H9 (cell line): ENCODE results near the gene CCDC192. TPM values are rescaled to one million over a fixed set of nuclear protein-coding genes. Genes with fewer than 3 reads are reported as not detected.

Experiments
- DNase-seq: peaks from one replicate; pipeline ENCODE4 v3.0.0-alpha.2; 2017
- H2AFZ ChIP-seq: one replicate; pipeline ENCODE4 v1.6.1; 2013; ENCODE audit warnings: mild to moderate bottlenecking, low read length, control low read depth, moderate library complexity
- H2AK5ac ChIP-seq: 2 replicates; pipeline ENCODE4 v1.6.1; 2013; ENCODE audit warnings: low read length, control low read depth, mixed read lengths; ENCODE audit not compliant: insufficient read length
- H2BK120ac ChIP-seq: one replicate; pipeline ENCODE4 v1.6.1; 2013; ENCODE audit warnings: low read depth, mild to moderate bottlenecking, low read length, control low read depth, inconsistent platforms; ENCODE audit not compliant: poor library complexity, severe bottlenecking
- H2BK12ac ChIP-seq: 2 replicates; pipeline ENCODE4 v1.6.1; 2013; ENCODE audit warnings: low read length, control low read depth, mixed read lengths, low read depth; ENCODE audit not compliant: insufficient read length
- H2BK15ac ChIP-seq: 2 replicates; pipeline ENCODE4 v1.6.1; 2013; ENCODE audit warnings: low read depth, low read length, control low read depth
- H2BK20ac ChIP-seq: one replicate; pipeline ENCODE4 v1.6.1; 2013; ENCODE audit warnings: low read depth, mild to moderate bottlenecking, low read length, control low read depth, inconsistent platforms; ENCODE audit not compliant: poor library complexity, severe bottlenecking
- H2BK5ac ChIP-seq: 2 replicates; pipeline ENCODE4 v1.6.1; 2013; ENCODE audit warnings: low read length, control low read depth, mixed read lengths; ENCODE audit not compliant: insufficient read length
- H3K14ac ChIP-seq: 2 replicates; pipeline ENCODE4 v1.6.1; 2013; ENCODE audit warnings: low read length, control low read depth; ENCODE audit not compliant: insufficient read depth
- H3K18ac ChIP-seq: 2 replicates; pipeline ENCODE4 v1.6.1; 2013; ENCODE audit warnings: low read depth, mild to moderate bottlenecking, mixed read lengths, low read length, control low read depth; ENCODE audit not compliant: insufficient read length
- H3K23ac ChIP-seq: 2 replicates; pipeline ENCODE4 v1.6.1; 2013; ENCODE audit warnings: low read length, control low read depth, mixed read lengths, low read depth; ENCODE audit not compliant: insufficient read length
- H3K23me2 ChIP-seq: 2 replicates; pipeline ENCODE4 v1.6.1; 2013; ENCODE audit warnings: low read depth, mild to moderate bottlenecking, mixed read lengths, low read length, control low read depth; ENCODE audit not compliant: insufficient read length, poor library complexity, severe bottlenecking
- H3K27ac ChIP-seq: 2 replicates; pipeline ENCODE4 v1.5.1; 2013; ENCODE audit warnings: low read length, control low read depth, mixed read lengths, low read depth; ENCODE audit not compliant: insufficient read length
- H3K27me3 ChIP-seq: 2 replicates; pipeline ENCODE4 v1.6.1; 2013; ENCODE audit warnings: low read length, control low read depth, inconsistent platforms; ENCODE audit not compliant: insufficient read depth
- H3K4ac ChIP-seq: 2 replicates; pipeline ENCODE4 v1.6.1; 2013; ENCODE audit warnings: low read depth, mild to moderate bottlenecking, control low read depth, inconsistent platforms, low read length, moderate library complexity
- H3K4me1 ChIP-seq: 2 replicates; pipeline ENCODE4 v1.6.1; 2013; ENCODE audit warnings: low read length, control low read depth, inconsistent platforms; ENCODE audit not compliant: insufficient read depth
- H3K4me2 ChIP-seq: 2 replicates; pipeline ENCODE4 v1.6.1; 2013; ENCODE audit warnings: low read length, control low read depth, mixed read lengths; ENCODE audit not compliant: insufficient read length, insufficient read depth
- H3K56ac ChIP-seq: 2 replicates; pipeline ENCODE4 v1.6.1; 2013; ENCODE audit warnings: low read depth, mild to moderate bottlenecking, mixed read lengths, low read length, control low read depth; ENCODE audit not compliant: insufficient read length
- H3K79me1 ChIP-seq: 2 replicates; pipeline ENCODE4 v1.6.1; 2013; ENCODE audit warnings: low read depth, mild to moderate bottlenecking, moderate library complexity, low read length, control low read depth, inconsistent platforms; ENCODE audit not compliant: insufficient read depth, poor library complexity, severe bottlenecking
- H3K79me2 ChIP-seq: 2 replicates; pipeline ENCODE4 v1.6.1; 2013; ENCODE audit warnings: low read length, control low read depth, inconsistent platforms; ENCODE audit not compliant: insufficient read depth
- H3K9ac ChIP-seq: 2 replicates; pipeline ENCODE4 v1.6.1; 2013; ENCODE audit warnings: low read length, control low read depth, mixed read lengths; ENCODE audit not compliant: insufficient read length; ENCODE audit errors: extremely low read depth
- H3K9me3 ChIP-seq: one replicate; pipeline ENCODE4 v1.6.1; 2013; ENCODE audit warnings: low read depth, low read length, inconsistent platforms; ENCODE audit not compliant: control insufficient read depth
- H3T11ph ChIP-seq: one replicate; pipeline ENCODE4 v1.6.1; 2013; ENCODE audit warnings: mild to moderate bottlenecking, low read length, control low read depth, inconsistent platforms
- H4K20me1 ChIP-seq: one replicate; pipeline ENCODE4 v1.6.1; 2013; ENCODE audit not compliant: control insufficient read depth, insufficient read length, insufficient read depth
- H4K5ac ChIP-seq: 2 replicates; pipeline ENCODE4 v1.6.1; 2013; ENCODE audit warnings: low read depth, mild to moderate bottlenecking, mixed read lengths, low read length, control low read depth; ENCODE audit not compliant: insufficient read length
- H4K8ac ChIP-seq: replicated peaks from 2 replicates; pipeline ENCODE4 v1.6.1; 2013; ENCODE audit warnings: low read length, control low read depth, mixed read lengths, low read depth; ENCODE audit not compliant: insufficient read length
- H4K91ac ChIP-seq: 2 replicates; pipeline ENCODE4 v1.6.1; 2013; ENCODE audit warnings: low read depth, mild to moderate bottlenecking, moderate library complexity, mixed read lengths, low read length, control low read depth; ENCODE audit not compliant: insufficient read length
- H3K27ac Mint-ChIP-seq, 3 experiments: 2 replicates in 2 of 3; 3 replicates in 1 of 3; pipeline ENCODE4 v1.8.0; 2020 to 2021; ENCODE audit warnings: mixed read lengths in 3 of 3, mild to moderate bottlenecking in 1 of 3, moderate library complexity in 1 of 3
- H3K27me3 Mint-ChIP-seq: 2 replicates; pipeline ENCODE4 v1.8.0; 2021; ENCODE audit warnings: low read depth, mild to moderate bottlenecking, moderate library complexity, mixed read lengths
- H3K36me3 Mint-ChIP-seq, 3 experiments: 2 replicates in 2 of 3; 3 replicates in 1 of 3; pipeline ENCODE4 v1.8.0; 2020 to 2021; ENCODE audit warnings: low read depth in 3 of 3, mixed read lengths in 3 of 3; ENCODE audit not compliant: insufficient read depth in 1 of 3
- H3K4me1 Mint-ChIP-seq, 2 experiments: 2 replicates each; pipeline ENCODE4 v1.8.0; 2020; ENCODE audit warnings: mixed read lengths in 2 of 2
- H3K4me3 Mint-ChIP-seq, 2 experiments: 2 replicates in 1 of 2; 3 replicates in 1 of 2; pipeline ENCODE4 v1.8.0; 2020 to 2021; ENCODE audit warnings: mild to moderate bottlenecking in 2 of 2, mixed read lengths in 2 of 2, moderate library complexity in 1 of 2
- H3K9me3 Mint-ChIP-seq, 2 experiments: 2 replicates in 1 of 2; 3 replicates in 1 of 2; pipeline ENCODE4 v1.8.0; 2020; ENCODE audit warnings: mild to moderate bottlenecking in 2 of 2, mixed read lengths in 2 of 2, moderate library complexity in 1 of 2
- CTCF ChIP-seq: fragments of 200-600 bp; sonication (generic); conservative IDR thresholded peaks from 3 replicates; pipeline ENCODE4 v1.8.0; 2021; ENCODE audit warnings: antibody characterized with exemption, mild to moderate bottlenecking
- WGBS: extraction: QIAGEN DNeasy Blood & Tissue Kit; methylation state at CpG from one replicate; pipeline ENCODE4 v1.1.7; 2013; ENCODE audit warnings: missing lambda C conversion rate, low lambda C conversion rate, mixed read lengths; ENCODE audit not compliant: insufficient read length; ENCODE audit errors: extremely low coverage; 5-methylcytosine and 5-hydroxymethylcytosine counted together
- total RNA-seq: library from RNA; stranded (reverse); gene quantifications from 2 replicates; pipeline ENCODE4 v1.2.1, GENCODE V29; 2021

CCDC192 gene
- total RNA-seq, 1 experiment from 2014 or later = not detected

GRCh38 chr5:127849891-127850290 lies 146.7 kb downstream of the CCDC192 start:
- Histone ChIP-seq H3K23ac (no peak overlapping the region), H2BK15ac (no peak overlapping the region), H2AFZ (no peak overlapping the region), H3K14ac (no peak overlapping the region), H3K4ac (no peak overlapping the region), H3K23me2 (no peaks in the 10 kb centered on the region), H3K4me2 (no peak overlapping the region), H3K9ac (no peak overlapping the region), H2BK12ac (no peak overlapping the region), H4K8ac (no peak overlapping the region), H3K4me1 (no peaks in the 10 kb centered on the region), H4K91ac (no peak overlapping the region), H4K5ac (no peak overlapping the region), H3K56ac (no peak overlapping the region), H3K79me2 (no peaks in the 10 kb centered on the region), H3K18ac (no peak overlapping the region), H3K27ac (no peak overlapping the region), H3K9me3 (no peaks in the 10 kb centered on the region), H2BK5ac (no peak overlapping the region), H3T11ph (no peak overlapping the region), H4K20me1 (no peaks in the 10 kb centered on the region), H3K79me1 (no peaks in the 10 kb centered on the region), H3K27me3 (no peaks in the 10 kb centered on the region), H2BK20ac (no peak overlapping the region), H2AK5ac (no peak overlapping the region), H2BK120ac (no peak overlapping the region)
- no peak for TF ChIP-seq CTCF
- WGBS = no CpG with 5 or more reads among the region's 4 CpGs
- Mint-ChIP-seq H3K27me3 (no peaks in the 10 kb centered on the region), H3K4me1 (peaks cover 4% of the 10 kb centered on the region in 2 experiments), H3K9me3 (no peaks in the 10 kb centered on the region; a peak in 2 of 5 replicates), H3K4me3 (no peak overlapping the region), H3K36me3 (no peaks in the 10 kb centered on the region), H3K27ac (no peak overlapping the region)
- DNase-seq = no peak
